Keratinocyte (primary cell): ENCODE results near the gene JAZF1. TPM values are rescaled to one million over a fixed set of nuclear protein-coding genes. Genes with fewer than 3 reads are reported as not detected.

ENCODE experiments used
- DNase-seq: peaks from one replicate; pipeline ENCODE4 v3.0.0-alpha.2; 2011; ENCODE audit warnings: low read depth, missing footprints, low spot score
- FAIRE-seq: peaks from 2 replicates; lab custom pipeline; 2011; peaks lifted over from hg19 to GRCh38; lab: Jason Lieb, UNC
- H2AFZ ChIP-seq: 2 replicates; pipeline ENCODE4 v1.6.0; 2012; ENCODE audit warnings: low read length, control low read depth, inconsistent platforms; ENCODE audit not compliant: control insufficient read depth
- H3K27ac ChIP-seq: 2 replicates; pipeline ENCODE4 v1.5.1; 2011; ENCODE audit warnings: low read length; ENCODE audit not compliant: control insufficient read depth, insufficient read depth
- H3K27me3 ChIP-seq: 3 replicates; pipeline ENCODE4 v1.6.0; 2011; ENCODE audit warnings: low read length; ENCODE audit not compliant: control insufficient read depth, insufficient read depth; ENCODE audit errors: extremely low read depth
- H3K36me3 ChIP-seq, 2 experiments: 2 replicates in 1 of 2; 3 replicates in 1 of 2; pipeline ENCODE4 v1.5.1; 2011; ENCODE audit warnings: low read length in 2 of 2, mild to moderate bottlenecking in 1 of 2; ENCODE audit not compliant: control insufficient read depth in 2 of 2, insufficient read depth in 2 of 2; ENCODE audit errors: extremely low read depth in 1 of 2
- H3K4me1 ChIP-seq: 3 replicates; pipeline ENCODE4 v1.5.1; 2011; ENCODE audit warnings: low read length; ENCODE audit not compliant: control insufficient read depth, insufficient read depth; ENCODE audit errors: extremely low read depth
- H3K4me2 ChIP-seq: 3 replicates; pipeline ENCODE4 v1.6.0; 2011; ENCODE audit warnings: low read depth, low read length; ENCODE audit not compliant: control insufficient read depth, insufficient read depth; ENCODE audit errors: extremely low read depth
- H3K4me3 ChIP-seq, 3 experiments: fragments of 200-600 bp in 1 of 3; sonication (generic) in 1 of 3; 2 replicates in 2 of 3; 3 replicates in 1 of 3; pipeline ENCODE4 v1.5.1; 2011 to 2016; ENCODE audit warnings: low read length in 3 of 3, mild to moderate bottlenecking in 3 of 3, control low read depth in 2 of 3, inconsistent platforms in 1 of 3, low read depth in 1 of 3, mixed read lengths in 1 of 3, mixed run types in 1 of 3, moderate library complexity in 1 of 3; ENCODE audit not compliant: control insufficient read depth in 2 of 3, insufficient read depth in 2 of 3; ENCODE audit errors: extremely low read depth in 1 of 3
- H3K79me2 ChIP-seq: 2 replicates; pipeline ENCODE4 v1.6.0; 2012; ENCODE audit warnings: low read length; ENCODE audit not compliant: control insufficient read depth, insufficient read depth
- H3K9ac ChIP-seq: 3 replicates; pipeline ENCODE4 v1.6.0; 2011; ENCODE audit warnings: low read length; ENCODE audit not compliant: control insufficient read depth, insufficient read depth; ENCODE audit errors: extremely low read depth
- H3K9me1 ChIP-seq: 3 replicates; pipeline ENCODE4 v1.6.0; 2011; ENCODE audit warnings: low read length; ENCODE audit not compliant: control insufficient read depth, insufficient read depth; ENCODE audit errors: extremely low read depth
- H3K9me3 ChIP-seq: 2 replicates; pipeline ENCODE4 v1.5.1; 2012; ENCODE audit warnings: low read depth, low read length; ENCODE audit not compliant: control insufficient read depth
- H4K20me1 ChIP-seq: 3 replicates; pipeline ENCODE4 v1.6.0; 2011; ENCODE audit warnings: low read length; ENCODE audit not compliant: control insufficient read depth, insufficient read depth; ENCODE audit errors: extremely low read depth
- CTCF ChIP-seq, 3 experiments: IDR thresholded peaks in 1 of 3; conservative IDR thresholded peaks in 1 of 3; optimal IDR thresholded peaks in 1 of 3; 2 replicates in 2 of 3; 3 replicates in 1 of 3; pipeline versions ENCODE3 to v1.5.1; 2011; ENCODE audit warnings: low read length in 3 of 3, mild to moderate bottlenecking in 3 of 3, moderate library complexity in 2 of 3, control low read depth in 1 of 3, inconsistent platforms in 1 of 3; ENCODE audit not compliant: insufficient read depth in 2 of 3; ENCODE audit errors: extremely low read depth in 1 of 3
- EZH2 ChIP-seq: IDR thresholded peaks from one replicate; pipeline ENCODE4 v1.6.1; 2012; ENCODE audit warnings: inconsistent platforms, mild to moderate bottlenecking, low read length, moderate library complexity
- dilution Hi-C: fragments of 300-500 bp; cut with MboI; formaldehyde crosslinking; loops from one replicate; pipeline ENCODE4 v1.7.0; 2020; ENCODE audit warnings: low sequenced_read_pairs; ENCODE audit not compliant: extremely low pct_ligation_motif_present
- polyA plus RNA-seq, 5 experiments: library from polyadenylated mRNA; depleted of rRNA in 3 of 5; stranded (reverse) in 3 of 5; stranded (forward) in 1 of 5; unstranded in 1 of 5; fragments of >200 nt; gene quantifications; 1 replicate in 1 of 5; 2 replicates in 3 of 5; 3 replicates in 1 of 5; pipeline versions ENCODE4 v1.2.1 to v1.2.3, GENCODE V29; 2011 to 2012; ENCODE audit warnings: missing spikeins in 2 of 5, low read depth in 1 of 5, low replicate concordance in 1 of 5

The JAZF1 gene
- polyA plus RNA-seq, 1 donor (not counting 4 experiments of a cell fraction or from before 2014, with no cell fraction given), result 2.5 TPM

DNA sequence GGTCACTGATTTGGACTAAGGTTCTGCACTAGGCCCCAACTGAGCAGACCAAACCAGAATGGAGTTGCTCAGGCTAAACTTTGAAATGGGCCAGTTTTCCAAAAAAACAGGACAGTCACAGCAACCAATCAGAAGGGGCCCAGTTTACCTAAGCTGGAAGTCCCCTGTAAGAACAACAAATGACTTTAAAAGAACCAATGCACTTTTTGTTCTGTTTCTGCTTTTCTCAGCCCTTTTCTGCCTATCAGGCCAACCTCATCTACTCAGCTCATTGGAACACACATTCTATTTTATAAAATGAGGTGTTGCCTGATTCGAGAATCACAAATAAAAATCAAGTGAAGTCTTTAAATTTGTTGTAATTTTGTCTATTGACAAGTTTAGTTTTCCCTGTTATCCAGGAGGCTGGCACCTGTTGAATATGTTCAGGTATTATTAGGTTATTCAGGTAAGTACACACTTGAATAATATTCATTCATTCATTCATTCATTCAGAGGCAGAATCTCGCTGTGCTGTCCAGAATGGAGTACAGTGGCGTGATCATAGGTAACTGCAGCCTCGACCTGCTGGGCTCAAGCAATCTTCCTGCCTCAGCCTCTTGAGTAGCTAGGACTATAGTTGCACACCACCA, 271.9 kb downstream of the JAZF1 start:
- no peaks in the 10 kb centered on the region for H3K9me3 ChIP-seq
- no peaks in the 10 kb centered on the region for H3K9me1 ChIP-seq
- no peaks in the 10 kb centered on the region for H3K4me1 ChIP-seq
- FAIRE-seq, result no peak
- no peak overlapping the region for H2AFZ ChIP-seq
- H3K9ac ChIP-seq, result no peak overlapping the region
- H3K79me2 ChIP-seq, result no peaks in the 10 kb centered on the region
- H4K20me1 ChIP-seq, result no peaks in the 10 kb centered on the region
- DNase-seq, result no peak
- no peak overlapping the region for H3K4me2 ChIP-seq
- no peak overlapping the region for H3K27ac ChIP-seq
- no peaks in the 10 kb centered on the region for H3K36me3 ChIP-seq
- TF ChIP-seq EZH2, result no peak
- no peak for TF ChIP-seq CTCF (optimal IDR thresholded peaks at IDR 0.05 in 1 of 3, IDR thresholded peaks at IDR 0.05 in 1 of 3, conservative IDR thresholded peaks at IDR 0.05 in 1 of 3; ENCODE audit: extremely low read depth in 1 of 3, insufficient read depth in 2 of 3, low read length in 3 of 3)
- H3K4me3 ChIP-seq, result no peak overlapping the region
- no peaks in the 10 kb centered on the region for H3K27me3 ChIP-seq
- dilution Hi-C loops, result no loop called here

DNA sequence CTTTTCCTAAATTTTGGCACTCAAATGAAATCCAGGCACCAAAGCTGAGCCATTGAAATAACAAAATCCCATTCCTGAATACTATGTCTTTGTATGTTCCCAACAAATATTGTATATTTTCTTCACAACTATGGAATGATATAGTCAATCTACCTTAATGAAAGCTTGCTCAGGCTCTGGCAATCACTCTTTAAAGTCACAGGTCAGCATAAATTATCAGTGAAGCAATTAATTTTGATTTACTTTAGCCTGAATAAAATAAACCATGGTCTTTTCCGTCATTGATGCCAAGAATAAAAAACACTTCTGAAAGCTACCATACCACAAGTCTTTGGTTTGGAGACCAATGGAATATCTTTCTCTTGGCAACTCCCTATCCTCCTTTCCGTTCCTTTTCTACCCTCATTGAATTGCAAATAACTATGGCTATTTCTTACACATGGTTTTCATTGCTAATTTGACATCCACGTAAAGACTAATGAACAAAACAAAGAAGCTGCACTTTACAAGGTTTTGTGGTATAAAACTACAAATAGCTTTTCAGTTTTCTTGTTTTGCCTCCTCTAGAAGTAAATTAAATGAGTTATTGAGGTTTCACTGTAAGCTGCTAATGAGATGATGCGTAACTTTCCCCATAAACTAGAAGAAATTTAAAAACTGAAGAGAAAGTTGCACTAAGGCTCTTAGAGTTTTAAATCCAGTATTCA, 274.1 kb downstream of the JAZF1 start:
- Histone ChIP-seq H3K36me3 (no peaks in the 10 kb centered on the region), H2AFZ (no peak overlapping the region), H4K20me1 (no peaks in the 10 kb centered on the region), H3K27ac (no peak overlapping the region), H3K4me3 (no peak overlapping the region), H3K4me1 (no peaks in the 10 kb centered on the region), H3K9me1 (no peaks in the 10 kb centered on the region), H3K9me3 (no peaks in the 10 kb centered on the region), H3K9ac (no peak overlapping the region), H3K4me2 (no peak overlapping the region), H3K27me3 (no peaks in the 10 kb centered on the region), H3K79me2 (no peaks in the 10 kb centered on the region)
- no peak for FAIRE-seq
- no peak for TF ChIP-seq CTCF (optimal IDR thresholded peaks at IDR 0.05 in 1 of 3, IDR thresholded peaks at IDR 0.05 in 1 of 3, conservative IDR thresholded peaks at IDR 0.05 in 1 of 3; ENCODE audit: extremely low read depth in 1 of 3, insufficient read depth in 2 of 3, low read length in 3 of 3)
- TF ChIP-seq EZH2, result no peak
- dilution Hi-C loops, result no loop called here
- DNase-seq, result no peak
